ENCODE measurements around the gene BRIP1. TPM values are rescaled to one million over a fixed set of nuclear protein-coding genes. Genes with fewer than 3 reads are reported as not detected.

The BRIP1 gene
- total and polyA plus RNA-seq, 2 donors (not counting 3 experiments of a cell fraction or from before 2014, with no cell fraction given) = 1.8 to 12.1 TPM

- H3K27ac ChIP-seq (ENCODE audit: insufficient read depth, low read depth, low read length) = no peak overlapping the region
- no peaks in the 10 kb centered on the region for H4K20me1 ChIP-seq (replicated peaks; ENCODE audit: control insufficient read depth, extremely low read depth, insufficient read depth, low read length)
- no TSS peak for BruUV-seq (replicated peaks)
- ChIA-PET POLR2A (no interaction called here), CTCF (no interaction called here)
- H3K9me1 ChIP-seq (replicated peaks; ENCODE audit: control insufficient read depth, extremely low read depth, insufficient read depth, low read length) = no peaks in the 10 kb centered on the region
- H3K27me3 ChIP-seq (ENCODE audit: control insufficient read depth in 2 of 2, insufficient read depth in 2 of 2, low read length in 2 of 2) = no peaks in the 10 kb centered on the region
- H3K4me3 ChIP-seq (replicated peaks in 1 of 3; ENCODE audit: insufficient read depth in 1 of 3, low read depth in 1 of 3, low read length in 3 of 3) = no peak overlapping the region
- dilution Hi-C loops (cut with MboI; ENCODE audit: extremely low pct_ligation_motif_present, low sequenced_read_pairs) = no loop called here
- no peak overlapping the region for H3K9ac ChIP-seq (replicated peaks; ENCODE audit: extremely low read depth, insufficient read depth, low read length)
- H3K79me2 ChIP-seq (ENCODE audit: control insufficient read depth, insufficient read depth, low read length) = no peaks in the 10 kb centered on the region
- no peaks in the 10 kb centered on the region for H3K9me3 ChIP-seq (replicated peaks; ENCODE audit: control insufficient read depth, insufficient read depth, low read length)
- no peak for DNase-seq (ENCODE audit: low read depth, low spot score)
- H3K4me1 ChIP-seq (ENCODE audit: control insufficient read depth, extremely low read depth, insufficient read depth, low read length) = no peaks in the 10 kb centered on the region
- H3K36me3 ChIP-seq (ENCODE audit: control insufficient read depth in 2 of 2, extremely low read depth in 1 of 2, insufficient read depth in 2 of 2, low read length in 2 of 2) = peaks cover 0 to 2% of the 10 kb centered on the region in 2 experiments
- no peak for FAIRE-seq
- TF ChIP-seq GATA2 (IDR thresholded peaks at IDR 0.05; ENCODE audit: insufficient read depth, insufficient read length, low read depth, low read length) = no peak
- TF ChIP-seq POLR2AphosphoS5 (IDR thresholded peaks at IDR 0.05; ENCODE audit: insufficient read depth, low read depth, low read length) = no peak
- intact Hi-C loops (cut with micrococcal nuclease) = no loop called here
- H3K4me2 ChIP-seq (ENCODE audit: insufficient read depth, low read length) = no peak overlapping the region
- no peak overlapping the region for H2AFZ ChIP-seq (ENCODE audit: low read depth, low read length)
These were observed 118.5 kb downstream of the BRIP1 start for GRCh38 chr17:61744804-61745203.

GRCh38 chr17:61744252-61744651 is 119.1 kb downstream of the BRIP1 start:
- Histone ChIP-seq H3K36me3 (ENCODE audit: control insufficient read depth in 2 of 2, extremely low read depth in 1 of 2, insufficient read depth in 2 of 2, low read length in 2 of 2) (peaks cover 0 to 2% of the 10 kb centered on the region in 2 experiments), H3K9me3 (replicated peaks; ENCODE audit: control insufficient read depth, insufficient read depth, low read length) (no peaks in the 10 kb centered on the region), H3K9ac (replicated peaks; ENCODE audit: extremely low read depth, insufficient read depth, low read length) (no peak overlapping the region), H3K4me3 (replicated peaks in 1 of 3; ENCODE audit: insufficient read depth in 1 of 3, low read depth in 1 of 3, low read length in 3 of 3) (no peak overlapping the region), H3K79me2 (ENCODE audit: control insufficient read depth, insufficient read depth, low read length) (no peaks in the 10 kb centered on the region), H4K20me1 (replicated peaks; ENCODE audit: control insufficient read depth, extremely low read depth, insufficient read depth, low read length) (no peaks in the 10 kb centered on the region), H3K27ac (ENCODE audit: insufficient read depth, low read depth, low read length) (no peak overlapping the region), H2AFZ (ENCODE audit: low read depth, low read length) (no peak overlapping the region), H3K27me3 (ENCODE audit: control insufficient read depth in 2 of 2, insufficient read depth in 2 of 2, low read length in 2 of 2) (no peaks in the 10 kb centered on the region), H3K4me2 (ENCODE audit: insufficient read depth, low read length) (no peak overlapping the region), H3K9me1 (replicated peaks; ENCODE audit: control insufficient read depth, extremely low read depth, insufficient read depth, low read length) (no peaks in the 10 kb centered on the region), H3K4me1 (ENCODE audit: control insufficient read depth, extremely low read depth, insufficient read depth, low read length) (no peaks in the 10 kb centered on the region)
- DNase-seq (ENCODE audit: low read depth, low spot score) (no peak), FAIRE-seq (no peak)
- ChIA-PET CTCF (no interaction called here), POLR2A (no interaction called here)
- TF ChIP-seq GATA2 (IDR thresholded peaks at IDR 0.05; ENCODE audit: insufficient read depth, insufficient read length, low read depth, low read length) (no peak), EZH2 (IDR thresholded peaks at IDR 0.05; ENCODE audit: borderline replicate concordance, low read depth, low read length, severe bottlenecking) (no peak), MAX (IDR thresholded peaks at IDR 0.05; ENCODE audit: insufficient read depth, insufficient read length) (no peak), MYC (IDR thresholded peaks at IDR 0.05; ENCODE audit: low read depth, low read length) (no peak), POLR2AphosphoS5 (IDR thresholded peaks at IDR 0.05; ENCODE audit: insufficient read depth, low read depth, low read length) (no peak), JUN (IDR thresholded peaks at IDR 0.05; ENCODE audit: borderline replicate concordance, insufficient read depth, insufficient read length, low read depth) (no peak)
- dilution Hi-C loops (cut with MboI; ENCODE audit: extremely low pct_ligation_motif_present, low sequenced_read_pairs) = no loop called here
- no TSS peak for BruUV-seq (replicated peaks)
- intact Hi-C loops (cut with micrococcal nuclease) = no loop called here
